Mesodermal cell (in vitro differentiated cells): Measurements from ENCODE around the gene VEZT.
"Not testable (repeated sequence)": the region's sequence is repeated elsewhere in the genome, so short reads cannot be mapped to it uniquely, and the experiment has no call there.

Experiments used
- H3K27ac ChIP-seq: 2 replicates; pipeline ENCODE4 v1.7.0; 2013; ENCODE audit warnings: mild to moderate bottlenecking, low read depth, low read length, moderate library complexity; ENCODE audit not compliant: severe bottlenecking
- H3K36me3 ChIP-seq: 2 replicates; pipeline ENCODE4 v1.7.1; 2013; ENCODE audit warnings: mild to moderate bottlenecking, low read length, moderate library complexity; ENCODE audit not compliant: control insufficient read depth, insufficient read depth
- H3K4me1 ChIP-seq: one replicate; pipeline ENCODE4 v1.7.1; 2013; ENCODE audit warnings: mild to moderate bottlenecking, low read length; ENCODE audit not compliant: insufficient read depth, control insufficient read depth, poor library complexity, severe bottlenecking
- H3K4me3 ChIP-seq: 2 replicates; pipeline ENCODE4 v1.7.0; 2013; ENCODE audit warnings: low read length, control low read depth, mild to moderate bottlenecking; ENCODE audit not compliant: insufficient read depth, poor library complexity, severe bottlenecking; ENCODE audit errors: extremely low read depth
- H3K9me3 ChIP-seq: 2 replicates; pipeline ENCODE4 v1.7.1; 2013; ENCODE audit warnings: mild to moderate bottlenecking, low read length, moderate library complexity; ENCODE audit not compliant: control insufficient read depth
- WGBS, 2 experiments: methylation state at CpG; one replicate each; pipeline ENCODE4 v1.1.5; 2013; ENCODE audit warnings: missing lambda C conversion rate in 2 of 2; ENCODE audit not compliant: insufficient coverage in 2 of 2; 5-methylcytosine and 5-hydroxymethylcytosine counted together

The VEZT gene

GRCh38 chr12:95282266-95282665, 64.7 kb downstream of the VEZT start:
- H3K4me3 ChIP-seq = no peak overlapping the region
- no peaks in the 10 kb centered on the region for H3K9me3 ChIP-seq
- WGBS, 2 experiments = 80 to 88% methylated on average over 4 to 6 of the region's 6 CpGs
- peaks cover 71% of the 10 kb centered on the region for H3K36me3 ChIP-seq
- H3K4me1 ChIP-seq = peaks cover 9% of the 10 kb centered on the region
- no peak overlapping the region for H3K27ac ChIP-seq

DNA sequence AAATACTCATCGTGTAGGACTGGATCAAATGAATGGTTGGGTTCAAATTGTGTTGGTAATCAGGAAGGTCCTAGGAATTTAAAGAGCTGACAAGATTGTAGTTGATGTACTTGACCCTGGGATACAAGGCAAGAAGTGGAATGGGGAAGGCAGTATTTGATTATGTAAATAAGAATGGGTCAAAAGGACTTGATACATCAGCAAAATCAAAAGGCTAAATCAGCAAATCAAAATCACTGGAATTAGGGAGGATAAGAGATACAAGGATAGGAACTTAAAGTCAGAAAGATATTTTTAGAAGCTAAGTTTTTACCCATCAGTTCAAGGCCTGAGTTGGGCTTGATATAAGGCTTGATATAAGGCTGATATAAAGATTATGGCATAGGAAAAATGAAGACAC, 65.8 kb downstream of the VEZT start:
- Histone ChIP-seq H3K27ac (no peak overlapping the region), H3K4me3 (no peak overlapping the region), H3K9me3 (no peaks in the 10 kb centered on the region), H3K4me1 (peaks cover 5% of the 10 kb centered on the region), H3K36me3 (peaks cover 72% of the 10 kb centered on the region)
- WGBS, 2 experiments = 100% methylated on average over 1 of the region's 1 CpG; no CpG with 5 or more reads in 1 of the 2 experiments

GRCh38 chr12:95286713-95287112, 69.1 kb downstream of the VEZT start:
- peaks cover 5% of the 10 kb centered on the region for H3K4me1 ChIP-seq
- no peaks in the 10 kb centered on the region for H3K9me3 ChIP-seq
- no peak overlapping the region for H3K4me3 ChIP-seq
- WGBS, 2 experiments = 89 to 100% methylated on average over 1 of the region's 3 CpGs
- peaks cover 55% of the 10 kb centered on the region for H3K36me3 ChIP-seq
- H3K27ac ChIP-seq = no peak overlapping the region

DNA sequence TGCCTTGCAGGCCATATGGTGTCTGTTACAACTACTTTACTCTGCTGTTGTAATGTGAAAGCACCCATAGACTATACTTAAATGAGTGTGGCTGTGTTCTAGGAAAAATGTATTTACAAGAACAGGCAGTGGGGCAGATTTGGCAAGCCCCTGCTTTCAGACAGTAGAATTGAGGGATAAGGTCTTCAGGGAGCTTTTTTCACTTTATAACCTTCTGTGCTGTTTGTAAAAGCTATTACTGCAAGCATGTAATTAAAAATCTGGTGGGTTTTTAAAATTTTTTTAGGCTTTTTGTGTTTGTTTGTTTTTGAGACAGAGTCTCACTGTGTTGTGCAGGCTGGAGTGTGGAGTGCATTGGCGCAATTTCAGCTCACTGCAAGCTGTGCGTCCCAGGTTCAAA, 73.9 kb downstream of the VEZT start:
- WGBS, 2 experiments = 80 to 100% methylated on average over 1 to 2 of the region's 2 CpGs
- Histone ChIP-seq H3K9me3 (no peaks in the 10 kb centered on the region), H3K4me3 (no peak overlapping the region), H3K27ac (no peak overlapping the region), H3K36me3 (peaks cover 43% of the 10 kb centered on the region), H3K4me1 (no peaks in the 10 kb centered on the region)

DNA sequence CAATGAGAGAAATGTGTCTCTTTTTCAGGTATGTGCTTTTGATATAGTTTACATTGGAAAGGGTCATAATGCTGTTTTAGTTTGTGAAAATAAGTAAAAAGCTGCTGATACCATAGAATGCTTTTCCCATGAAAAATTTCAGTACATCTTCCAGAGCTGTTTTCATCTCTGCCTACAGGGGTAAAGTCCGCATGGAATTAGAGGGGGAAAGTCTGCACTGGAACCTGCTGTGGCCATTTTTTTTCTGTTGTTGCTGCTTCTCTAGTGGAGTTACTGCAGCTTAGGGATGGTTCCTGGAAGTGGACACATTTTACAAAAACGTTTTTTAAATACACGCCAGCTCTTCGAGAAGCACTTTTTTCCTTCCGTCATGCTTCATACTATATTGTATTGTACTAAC, 81.3 kb downstream of the VEZT start:
- H3K27ac ChIP-seq = no peak overlapping the region
- no peaks in the 10 kb centered on the region for H3K9me3 ChIP-seq
- 75 to 93% methylated on average over 3 to 4 of the region's 5 CpGs for WGBS, 2 experiments
- peaks cover 6% of the 10 kb centered on the region for H3K4me1 ChIP-seq
- peaks cover 28% of the 10 kb centered on the region for H3K36me3 ChIP-seq
- no peak overlapping the region for H3K4me3 ChIP-seq

GRCh38 chr12:95300286-95300685, 82.7 kb downstream of the VEZT start:
- H3K36me3 ChIP-seq = peaks cover 21% of the 10 kb centered on the region
- no CpG with 5 or more reads among the region's 2 CpGs for WGBS, 2 experiments

GRCh38 chr12:95303476-95303875, 85.9 kb downstream of the VEZT start:
- peaks cover 15% of the 10 kb centered on the region for H3K4me1 ChIP-seq
- no peak overlapping the region for H3K27ac ChIP-seq
- H3K4me3 ChIP-seq = no peak overlapping the region
- H3K9me3 ChIP-seq = no peaks in the 10 kb centered on the region
- no CpG with 5 or more reads among the region's 1 CpG for WGBS, 2 experiments
- H3K36me3 ChIP-seq = peaks cover 13% of the 10 kb centered on the region

More at GRCh38 chr12:95300286-95300685, 82.7 kb downstream of the VEZT start:
- Histone ChIP-seq H3K9me3 (no peaks in the 10 kb centered on the region), H3K27ac (no peak overlapping the region), H3K4me1 (peaks cover 15% of the 10 kb centered on the region), H3K4me3 (no peak overlapping the region)

- H3K27ac ChIP-seq = peak overlapping the region; percentile 11
- no peaks in the 10 kb centered on the region for H3K9me3 ChIP-seq
- peaks cover 15% of the 10 kb centered on the region for H3K4me1 ChIP-seq
- 83 to 97% methylated on average over 2 of the region's 3 CpGs for WGBS, 2 experiments
- H3K4me3 ChIP-seq = no peak overlapping the region
- H3K36me3 ChIP-seq = peaks cover 24% of the 10 kb centered on the region
Observed at GRCh38 chr12:95304673-95305198, 87.1 kb downstream of the VEZT start.

DNA sequence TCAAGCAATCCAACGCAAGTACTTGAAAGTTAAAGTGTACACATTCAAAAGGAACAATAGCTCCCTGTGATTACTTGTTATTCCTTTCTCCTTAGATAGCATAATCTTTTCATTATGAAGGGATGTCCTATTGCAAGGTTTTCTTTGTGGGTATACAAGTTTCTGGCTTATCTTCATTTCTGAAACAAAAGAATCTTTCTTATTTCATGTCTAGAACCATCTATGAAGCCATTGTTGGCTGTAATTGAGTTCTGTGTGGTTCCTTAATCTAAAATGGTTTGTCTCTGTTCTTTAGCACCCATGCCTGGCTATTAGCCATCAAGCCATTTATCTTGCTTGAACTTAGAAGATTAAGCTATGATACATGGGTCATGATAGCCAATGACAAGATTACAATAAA, 95.0 kb downstream of the VEZT start:
- WGBS, 2 experiments = no CpG with 5 or more reads among the region's 1 CpG
- H3K4me1 ChIP-seq = no peaks in the 10 kb centered on the region
- H3K9me3 ChIP-seq = no peaks in the 10 kb centered on the region
- H3K27ac ChIP-seq = no peak overlapping the region
- H3K4me3 ChIP-seq = no peak overlapping the region
- H3K36me3 ChIP-seq = peaks cover 20% of the 10 kb centered on the region

DNA sequence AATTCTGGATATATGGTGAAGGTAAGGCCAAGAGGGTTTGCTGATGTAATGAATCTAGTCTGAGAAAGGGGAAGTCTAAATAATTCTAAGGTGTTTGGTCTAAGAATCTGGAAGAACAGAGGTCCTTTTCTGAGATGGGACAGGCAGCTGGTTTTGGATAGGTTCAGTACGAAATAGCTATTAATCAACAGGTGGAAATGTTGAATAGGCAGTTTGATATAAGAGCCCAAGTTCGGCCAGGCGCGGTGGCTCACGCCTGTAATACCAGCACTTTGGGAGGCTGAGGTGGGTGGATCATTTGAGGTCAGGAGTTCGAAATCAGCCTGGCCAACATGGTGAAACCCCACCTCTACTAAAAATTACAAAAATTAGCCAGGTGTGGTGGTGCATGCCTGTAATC, 97.1 kb downstream of the VEZT start:
- not testable (repeated sequence) for H3K4me3 ChIP-seq, H3K27ac ChIP-seq, H3K9me3 ChIP-seq, H3K36me3 ChIP-seq, H3K4me1 ChIP-seq
- WGBS, 2 experiments = 96 to 98% methylated on average over 2 to 4 of the region's 6 CpGs

DNA sequence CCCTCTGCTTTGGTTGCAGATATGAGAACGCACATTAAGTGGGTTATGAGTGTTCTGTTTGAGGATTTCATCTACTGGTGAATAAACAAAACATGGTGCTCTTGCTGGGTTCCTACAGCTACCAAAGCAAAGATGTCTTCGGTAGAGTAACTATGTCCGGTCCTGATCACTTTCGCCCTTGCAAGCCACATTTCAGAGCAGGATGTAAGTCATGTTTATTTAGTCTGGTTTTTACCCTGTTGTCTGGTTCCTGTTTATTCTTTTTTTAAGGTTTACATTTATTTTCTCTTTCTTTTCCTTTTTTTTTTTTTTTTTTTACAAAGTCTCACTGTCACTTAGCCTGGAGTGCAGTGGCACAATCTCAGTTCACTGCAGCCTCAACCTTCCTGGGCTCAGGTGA, 99.2 kb downstream of the VEZT start:
- Histone ChIP-seq H3K4me3 (no peak overlapping the region), H3K9me3 (no peaks in the 10 kb centered on the region), H3K4me1 (peaks cover 6% of the 10 kb centered on the region), H3K36me3 (no peaks in the 10 kb centered on the region), H3K27ac (no peak overlapping the region)
- 89 to 100% methylated on average over 3 of the region's 4 CpGs for WGBS, 2 experiments
